H7 (cell line): ENCODE results near the gene MED13L. TPM values are rescaled to one million over a fixed set of nuclear protein-coding genes. Genes with fewer than 3 reads are reported as not detected.
A peak's percentile ranks its signal among the peaks of the same experiment; 100 is the strongest.
"Not testable (repeated sequence)": the region's sequence is repeated elsewhere in the genome, so short reads cannot be mapped to it uniquely, and the experiment has no call there.

Source experiments
- DNase-seq: peaks from one replicate; pipeline ENCODE4 v3.0.0; 2012
- H3K27me3 ChIP-seq: 2 replicates; pipeline ENCODE4 v1.6.0; 2011; ENCODE audit warnings: mild to moderate bottlenecking, low read length; ENCODE audit not compliant: control insufficient read depth, insufficient read depth
- H3K36me3 ChIP-seq: replicated peaks from 2 replicates; pipeline ENCODE4 v1.5.1; 2011; ENCODE audit warnings: low read length; ENCODE audit not compliant: control insufficient read depth, insufficient read depth
- H3K4me3 ChIP-seq: 2 replicates; pipeline ENCODE4 v1.5.1; 2011; ENCODE audit warnings: low read depth, mild to moderate bottlenecking, control low read depth, low read length, moderate library complexity; ENCODE audit not compliant: insufficient read depth
- total RNA-seq: library from RNA; depleted of rRNA; stranded (reverse); fragments of >200 nt; shearing (Covaris generic); gene quantifications from 2 replicates; pipeline ENCODE4 v1.2.3, GENCODE V29; 2014

MED13L gene
- total RNA-seq, 1 experiment from 2014 or later: 39.7 TPM

DNA sequence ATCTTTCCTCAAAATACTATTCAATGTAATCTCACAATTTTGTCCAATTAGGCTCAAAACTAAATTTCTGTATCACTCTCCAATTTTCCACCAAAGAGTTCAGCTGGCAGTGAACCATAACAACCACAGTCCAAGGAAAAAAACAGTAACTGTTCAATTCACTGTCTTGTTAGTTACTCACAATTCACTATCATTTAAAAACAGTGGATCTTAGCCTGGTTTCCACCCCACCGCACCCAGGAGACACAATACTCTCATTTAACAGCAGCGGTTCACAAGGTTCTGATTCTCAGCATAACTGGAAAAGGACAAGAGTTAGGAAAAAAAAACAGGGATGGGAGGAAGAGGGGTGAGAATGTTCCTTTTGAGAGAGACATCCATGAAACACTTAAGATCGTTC, 40.5 kb downstream of the MED13L start:
- H3K36me3 ChIP-seq: no peaks in the 10 kb centered on the region
- H3K4me3 ChIP-seq: no peak overlapping the region
- H3K27me3 ChIP-seq: no peaks in the 10 kb centered on the region
- no peak for DNase-seq

DNA sequence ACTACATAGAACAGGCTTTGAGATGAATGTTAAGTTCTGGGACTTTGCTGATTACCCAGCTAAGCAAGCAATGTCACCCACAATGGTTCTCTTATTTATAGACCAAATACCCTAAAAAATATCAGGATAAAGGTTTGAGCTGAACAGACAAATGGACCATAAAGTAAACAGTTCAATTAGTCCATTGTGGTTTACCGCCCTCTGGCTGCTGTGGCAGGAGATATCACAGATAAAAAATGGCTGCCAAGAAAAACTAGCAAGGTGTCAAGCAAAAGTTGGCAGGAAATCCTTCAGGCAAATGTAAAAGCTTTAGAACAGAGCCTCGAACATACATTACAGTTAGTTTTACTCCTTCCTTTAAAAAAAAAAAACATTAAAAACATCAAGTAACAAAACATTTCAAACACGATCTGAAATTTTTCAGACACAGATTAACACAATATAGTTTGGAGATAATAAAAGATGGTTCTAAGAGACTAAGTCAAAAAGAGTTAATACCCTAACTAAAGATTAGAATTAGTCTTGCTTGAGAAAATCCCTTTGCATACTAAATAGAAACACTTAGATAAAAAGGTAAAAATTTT, 41.3 kb downstream of the MED13L start:
- Histone ChIP-seq H3K36me3 (no peaks in the 10 kb centered on the region), H3K27me3 (no peaks in the 10 kb centered on the region), H3K4me3 (no peak overlapping the region)
- DNase-seq: peak; percentile 22

DNA sequence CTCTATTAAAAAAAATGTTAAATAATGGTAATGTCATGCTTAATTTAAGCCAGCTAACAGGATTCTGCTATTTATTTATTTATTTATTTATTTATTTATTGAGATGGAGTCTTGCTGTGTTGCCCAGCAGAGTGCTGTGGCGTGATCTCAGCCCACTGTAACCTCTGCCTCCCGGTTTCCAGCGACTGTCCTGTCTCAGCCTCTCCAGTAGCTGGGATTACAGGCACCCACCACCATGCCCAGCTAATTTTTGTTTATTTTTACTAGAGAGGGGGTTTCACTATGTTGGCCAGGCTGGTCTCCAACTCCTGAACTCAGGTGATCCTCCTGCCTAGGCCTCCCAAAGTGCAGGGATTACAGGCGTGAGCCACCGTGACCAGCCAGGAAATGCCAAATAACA, 43.3 kb downstream of the MED13L start:
- H3K4me3 ChIP-seq, H3K36me3 ChIP-seq, DNase-seq, H3K27me3 ChIP-seq: not testable (repeated sequence)

DNA sequence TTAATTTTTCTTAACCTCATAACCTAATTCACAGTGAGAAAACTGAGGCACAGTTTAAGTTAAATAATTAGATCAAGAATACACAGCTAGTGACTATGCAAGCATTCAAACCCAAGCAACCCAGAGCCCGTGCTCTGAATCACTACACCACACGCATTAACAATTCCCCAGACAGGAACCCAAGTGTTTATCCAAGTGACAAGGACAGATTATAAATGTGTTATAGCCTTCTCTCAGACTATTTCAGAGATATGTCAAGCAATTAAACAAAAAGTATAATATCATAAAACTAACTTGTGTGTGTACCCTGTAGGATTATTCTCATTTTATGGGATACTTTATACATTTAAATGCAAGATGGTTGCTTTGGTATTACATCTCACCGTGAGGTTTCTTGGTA, 43.8 kb downstream of the MED13L start:
- Histone ChIP-seq H3K4me3 (no peak overlapping the region), H3K36me3 (no peaks in the 10 kb centered on the region), H3K27me3 (no peaks in the 10 kb centered on the region)
- DNase-seq: no peak

DNA sequence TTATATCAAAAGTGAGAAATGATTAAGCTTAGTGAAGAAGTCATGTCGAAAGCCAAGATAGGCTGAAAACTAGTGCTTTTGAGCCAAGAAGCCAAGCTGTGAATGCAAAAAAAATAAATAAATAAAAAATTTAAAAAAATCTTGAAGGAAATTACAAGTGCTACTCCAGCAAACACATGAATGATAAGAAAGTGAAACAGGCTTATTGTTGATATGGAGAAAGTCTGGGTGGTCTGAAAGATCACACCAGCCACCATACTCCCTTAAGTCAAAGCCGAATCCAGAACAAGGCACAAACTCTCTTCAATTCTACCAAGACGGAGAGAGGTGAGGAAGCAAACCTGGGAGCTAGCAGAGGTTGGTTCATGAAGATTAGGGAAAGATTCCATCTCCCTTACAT, 49.7 kb downstream of the MED13L start:
- Histone ChIP-seq H3K4me3 (no peak overlapping the region), H3K36me3 (no peaks in the 10 kb centered on the region), H3K27me3 (no peaks in the 10 kb centered on the region)
- DNase-seq: no peak

DNA sequence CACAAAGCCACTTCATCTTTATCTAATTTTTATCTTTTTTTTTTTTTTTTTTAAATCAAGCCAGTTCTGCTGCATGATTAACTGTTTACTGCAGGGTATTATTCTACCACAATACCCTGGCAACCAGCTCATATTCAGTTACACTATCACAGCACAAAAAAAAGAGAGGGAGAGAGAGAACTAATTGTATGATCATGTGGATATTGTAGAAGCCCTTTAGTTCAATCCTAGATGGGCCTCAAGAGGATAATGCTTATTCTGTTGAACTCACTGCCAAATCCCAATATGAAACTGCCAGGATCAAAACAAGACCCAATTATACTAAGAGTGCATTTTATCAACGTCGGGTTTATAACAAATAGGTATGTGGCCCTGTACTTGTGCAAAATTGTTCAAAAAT, 51.5 kb downstream of the MED13L start:
- H3K27me3 ChIP-seq: no peaks in the 10 kb centered on the region
- no peak overlapping the region for H3K4me3 ChIP-seq
- no peak for DNase-seq
- H3K36me3 ChIP-seq: no peaks in the 10 kb centered on the region

DNA sequence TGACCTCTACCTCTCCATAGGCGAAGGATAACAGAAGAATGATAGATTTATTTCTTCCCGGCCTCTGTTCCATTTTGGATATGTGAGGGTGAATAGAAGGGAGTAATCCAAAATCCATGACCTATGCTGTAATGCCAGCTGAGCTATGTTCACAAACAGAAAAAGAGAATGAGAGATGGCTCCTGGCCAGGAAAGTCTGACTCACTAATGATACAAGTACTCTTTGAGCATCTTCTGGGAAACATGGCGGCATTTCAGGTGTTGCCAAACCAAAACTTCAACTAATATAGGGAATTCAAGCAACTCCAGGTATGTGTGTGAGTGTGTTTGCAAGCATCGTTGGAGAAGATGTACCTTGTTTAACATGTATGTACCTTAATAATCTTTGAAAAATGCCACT, 55.1 kb downstream of the MED13L start:
- no peaks in the 10 kb centered on the region for H3K27me3 ChIP-seq
- H3K4me3 ChIP-seq: no peak overlapping the region
- no peak for DNase-seq
- no peaks in the 10 kb centered on the region for H3K36me3 ChIP-seq

DNA sequence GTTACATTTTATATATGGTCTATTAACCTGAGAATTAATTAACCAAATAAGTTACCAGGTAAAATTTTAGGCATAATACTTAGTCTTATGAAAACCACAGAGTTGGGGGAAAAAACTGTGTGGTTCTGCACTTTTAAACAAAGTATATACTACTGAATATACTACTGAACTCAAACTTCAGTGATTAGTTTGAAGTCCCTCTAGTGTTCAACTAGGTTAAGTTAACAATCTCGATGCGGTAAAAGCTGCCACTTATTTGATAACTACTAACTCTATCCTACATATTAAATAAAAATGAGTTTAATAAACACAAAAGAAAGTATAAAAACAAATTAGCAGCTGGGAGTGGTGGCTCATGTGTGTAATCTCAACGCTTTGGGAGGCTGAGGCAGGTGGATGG, 56.7 kb downstream of the MED13L start:
- Histone ChIP-seq H3K27me3 (no peaks in the 10 kb centered on the region), H3K4me3 (no peak overlapping the region), H3K36me3 (no peaks in the 10 kb centered on the region)
- DNase-seq: no peak

DNA sequence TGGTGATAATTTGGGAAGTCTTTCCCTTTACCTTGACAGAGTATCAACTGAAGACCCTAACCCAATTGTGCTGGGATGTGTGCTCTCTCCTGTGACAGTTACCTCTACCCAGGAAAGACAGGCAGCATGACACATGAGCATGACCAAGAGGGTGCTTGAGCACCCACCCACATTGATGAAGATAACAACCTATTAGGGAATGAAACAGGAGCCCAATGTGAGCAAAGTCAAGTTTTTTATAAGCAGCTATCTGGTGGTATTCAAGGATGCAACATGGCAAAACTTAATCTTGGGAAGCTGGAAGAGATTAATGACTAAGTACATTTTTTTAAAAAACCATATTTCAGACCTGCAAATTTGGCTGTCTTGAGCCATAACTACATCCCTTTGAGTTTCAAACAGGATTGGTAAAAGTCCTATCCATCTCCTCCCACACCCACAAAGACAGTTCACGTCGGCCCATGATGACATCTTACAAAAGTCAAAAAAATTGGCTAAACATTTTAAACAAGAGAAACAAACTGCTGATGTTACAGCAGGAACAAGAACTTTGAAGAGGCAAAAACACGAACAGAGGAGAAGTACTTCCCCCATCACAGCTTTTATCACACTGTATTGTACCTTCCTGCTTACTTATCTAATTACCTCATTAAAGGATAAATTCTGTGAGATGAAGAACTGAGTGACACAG, 60.3 kb downstream of the MED13L start:
- no peaks in the 10 kb centered on the region for H3K27me3 ChIP-seq
- H3K36me3 ChIP-seq: no peaks in the 10 kb centered on the region
- DNase-seq: no peak

DNA sequence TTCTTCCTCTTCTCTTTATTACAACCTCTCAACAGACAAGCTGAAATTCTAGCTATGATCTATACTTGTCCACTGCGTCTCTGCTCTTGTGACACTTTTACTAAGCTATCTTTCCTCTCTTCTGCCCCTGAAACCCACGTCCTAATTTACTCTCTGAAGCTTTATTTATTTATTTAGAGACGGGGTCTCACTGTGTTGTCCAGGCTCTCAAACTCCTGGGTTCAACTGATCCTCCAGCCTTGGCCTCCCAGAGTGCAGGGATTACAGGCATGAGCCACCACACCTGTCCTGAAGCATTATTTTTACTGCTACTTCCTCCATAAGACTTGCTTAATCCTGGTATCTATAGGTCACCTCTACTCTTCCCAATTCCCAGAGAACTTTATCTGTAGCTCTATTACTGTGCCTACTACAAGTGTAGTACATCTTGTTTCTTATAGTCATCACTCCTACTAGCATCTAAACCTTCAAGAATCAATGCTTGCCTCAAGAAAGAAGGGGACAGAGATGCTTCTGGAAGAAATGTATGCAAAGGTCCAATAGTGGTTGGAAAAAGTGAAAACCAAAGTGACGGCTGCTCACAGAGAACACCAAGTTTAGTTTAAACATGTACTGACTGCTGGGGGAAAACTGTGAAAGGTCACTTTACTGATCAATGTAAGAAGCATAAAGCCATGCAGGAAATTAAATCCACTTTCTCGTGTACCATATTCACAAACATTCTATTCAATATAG, 61.3 kb downstream of the MED13L start:
- H3K4me3 ChIP-seq: no peak overlapping the region
- no peak for DNase-seq
- H3K36me3 ChIP-seq: no peaks in the 10 kb centered on the region
- H3K27me3 ChIP-seq: no peaks in the 10 kb centered on the region

More for the DNA sequence above, 60.3 kb downstream of the MED13L start:
- no peak overlapping the region for H3K4me3 ChIP-seq

DNA sequence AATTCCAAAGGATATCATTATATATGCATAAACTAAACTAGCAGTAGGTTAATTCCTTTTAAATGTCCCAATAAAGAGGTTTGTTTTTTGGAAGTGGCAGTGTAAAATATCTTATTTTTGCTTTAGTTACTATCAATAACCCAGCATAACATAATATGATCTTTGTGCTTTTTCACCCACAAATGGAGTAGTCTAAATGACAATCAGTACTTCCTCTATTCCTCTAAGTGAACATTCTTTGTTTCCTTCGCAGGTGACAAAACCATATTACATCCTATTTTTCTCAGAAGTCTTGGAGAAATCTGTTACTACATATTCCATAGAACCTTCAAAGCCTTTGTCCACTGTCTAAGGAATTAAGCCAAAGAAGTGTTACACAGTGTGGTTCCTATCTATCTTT, 62.5 kb downstream of the MED13L start:
- Histone ChIP-seq H3K4me3 (no peak overlapping the region), H3K27me3 (no peaks in the 10 kb centered on the region), H3K36me3 (no peaks in the 10 kb centered on the region)
- no peak for DNase-seq

DNA sequence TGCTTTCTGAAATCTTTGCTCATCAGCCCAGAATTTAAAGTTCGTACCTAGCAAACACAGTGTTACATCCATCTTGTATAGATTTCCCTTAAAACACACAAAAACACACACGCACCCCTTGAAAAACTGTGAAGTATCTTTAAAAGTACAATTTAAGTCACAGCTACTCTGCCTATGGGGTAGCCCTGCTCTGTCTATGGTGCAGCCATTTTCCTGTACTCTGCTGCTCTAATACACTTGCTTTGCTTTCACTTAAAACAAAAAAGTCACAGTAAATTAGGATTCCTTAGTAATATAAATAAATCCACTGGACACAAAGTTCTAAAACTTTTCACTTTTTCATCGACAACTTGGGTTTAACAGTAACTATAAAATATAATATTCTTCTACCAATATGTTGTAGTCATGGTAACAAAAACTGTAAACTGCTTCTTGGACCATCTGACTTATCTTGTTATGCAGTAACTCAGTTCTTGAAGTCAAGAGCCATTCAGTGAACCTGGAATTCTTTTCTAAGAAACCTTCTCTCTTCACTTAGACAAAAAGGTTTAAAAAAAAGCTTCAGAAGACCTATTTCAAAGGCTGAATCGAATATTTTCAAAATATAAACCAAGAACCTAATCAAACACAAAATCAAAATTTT, 63.5 kb downstream of the MED13L start:
- DNase-seq: no peak
- no peaks in the 10 kb centered on the region for H3K36me3 ChIP-seq
- no peak overlapping the region for H3K4me3 ChIP-seq
- H3K27me3 ChIP-seq: no peaks in the 10 kb centered on the region

DNA sequence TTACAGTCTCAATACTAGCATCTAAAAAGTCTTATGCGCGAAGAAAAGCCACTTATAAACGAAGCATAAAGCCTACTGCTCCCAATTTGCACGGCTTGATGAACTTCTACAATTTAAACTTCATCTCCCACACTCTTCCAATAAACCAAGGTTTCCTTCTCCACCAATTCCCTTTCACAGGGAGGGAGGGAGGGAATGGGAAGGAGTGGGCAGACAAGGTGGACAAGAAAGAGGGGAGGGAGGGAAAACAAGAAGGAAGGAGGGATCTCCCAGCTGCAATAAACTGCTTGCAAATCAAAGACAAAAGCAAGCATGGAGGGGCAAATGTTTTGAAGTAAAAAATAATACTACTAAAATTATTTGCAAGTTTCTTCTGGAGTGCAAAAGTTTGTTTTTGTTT, 64.5 kb downstream of the MED13L start:
- Histone ChIP-seq H3K27me3 (no peaks in the 10 kb centered on the region), H3K4me3 (no peak overlapping the region), H3K36me3 (no peaks in the 10 kb centered on the region)
- no peak for DNase-seq

DNA sequence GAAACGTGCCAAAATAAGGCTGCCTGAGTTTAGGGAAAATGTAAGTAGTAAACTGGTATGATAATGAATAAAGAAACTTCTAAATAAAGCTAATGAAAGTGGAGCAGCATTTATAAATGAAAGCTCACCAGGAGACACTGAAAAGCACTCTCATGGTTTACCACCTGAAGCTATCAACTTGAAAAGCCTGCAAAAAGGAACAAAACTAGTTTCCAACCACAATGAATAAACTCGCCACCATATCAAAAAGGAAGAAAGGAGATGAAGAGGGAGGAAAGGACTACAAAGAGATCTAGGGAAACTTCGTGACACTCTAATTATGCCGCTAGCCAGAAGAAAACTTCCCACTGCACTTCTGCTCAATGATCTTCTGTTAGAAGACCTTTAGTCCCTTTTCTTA, 66.7 kb downstream of the MED13L start:
- Histone ChIP-seq H3K27me3 (no peaks in the 10 kb centered on the region), H3K36me3 (no peaks in the 10 kb centered on the region), H3K4me3 (no peak overlapping the region)
- no peak for DNase-seq

DNA sequence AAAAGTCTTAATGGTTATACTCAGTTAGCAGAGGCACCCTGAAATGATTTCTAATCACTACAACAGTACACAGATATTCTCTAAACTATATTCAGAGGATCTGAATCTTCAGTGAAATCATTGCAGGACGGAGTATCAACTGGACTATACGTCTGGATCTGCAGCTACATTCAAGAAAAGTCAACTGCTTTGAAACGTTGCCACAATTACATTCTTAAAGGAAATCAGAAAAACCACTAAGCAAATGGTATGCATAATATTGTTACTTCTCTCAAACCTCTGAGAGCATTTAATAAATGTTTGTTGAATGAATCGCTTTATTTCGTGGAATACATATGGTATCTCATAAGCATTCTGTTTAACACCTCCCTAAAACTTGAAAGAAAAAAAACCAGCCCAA, 67.4 kb downstream of the MED13L start:
- H3K4me3 ChIP-seq: no peak overlapping the region
- H3K27me3 ChIP-seq: no peaks in the 10 kb centered on the region
- H3K36me3 ChIP-seq: no peaks in the 10 kb centered on the region
- DNase-seq: no peak
